Right ventricle myocardium superior (tissue), 1 donor: ENCODE results near the gene ADCK2. TPM values are rescaled to one million over a fixed set of nuclear protein-coding genes. Genes with fewer than 3 reads are reported as not detected.
"Not testable (repeated sequence)": the region's sequence is repeated elsewhere in the genome, so short reads cannot be mapped to it uniquely, and the experiment has no call there.

Experiments used
- ATAC-seq: fragments of 200-7000 bp; cut with Tn5 transposase; one replicate; pipeline ENCODE4 v1.9.1; 2020; ENCODE audit warnings: mild to moderate bottlenecking; ENCODE audit not compliant: poor library complexity
- DNase-seq: peaks from one replicate; pipeline ENCODE4 v3.0.0-alpha.2; 2020
- intact Hi-C: fragments of 100-400 bp; cut with DNase I; formaldehyde crosslinking; loops from one replicate; pipeline ENCODE4 v1.11.2; 2022
- long read RNA-seq: library from polyadenylated mRNA; unstranded; transcript quantifications from one replicate; pipeline ENCODE4 v2.0.0, GENCODE V29; 2021
- total RNA-seq: library from RNA; stranded (reverse); fragmentation: NEBNext Ultra II Directional; extraction: Animal tissue kit (Norgen Biotek cat#: 25700); gene quantifications from one replicate; pipeline ENCODE4 v1.2.1, GENCODE V29; 2021
- donor health status: DM: no; HTN: yes; CAD: no; lungs with severe emphysema.

ADCK2 gene, protein sequence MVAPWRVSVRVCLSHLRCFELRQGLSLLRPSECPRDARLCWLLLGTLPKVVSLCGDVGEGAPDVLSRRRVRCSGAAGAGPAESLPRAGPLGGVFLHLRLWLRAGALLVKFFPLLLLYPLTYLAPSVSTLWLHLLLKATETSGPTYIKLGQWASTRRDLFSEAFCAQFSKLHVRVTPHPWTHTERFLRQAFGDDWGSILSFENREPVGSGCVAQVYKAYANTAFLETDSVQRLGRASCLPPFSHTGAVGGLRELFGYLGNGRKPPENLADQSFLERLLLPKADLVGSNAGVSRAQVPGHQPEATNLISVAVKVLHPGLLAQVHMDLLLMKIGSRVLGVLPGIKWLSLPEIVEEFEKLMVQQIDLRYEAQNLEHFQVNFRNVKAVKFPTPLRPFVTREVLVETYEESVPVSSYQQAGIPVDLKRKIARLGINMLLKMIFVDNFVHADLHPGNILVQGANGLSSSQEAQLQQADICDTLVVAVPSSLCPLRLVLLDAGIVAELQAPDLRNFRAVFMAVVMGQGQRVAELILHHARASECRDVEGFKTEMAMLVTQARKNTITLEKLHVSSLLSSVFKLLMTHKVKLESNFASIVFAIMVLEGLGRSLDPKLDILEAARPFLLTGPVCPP
- total RNA-seq = 9.2 TPM
- long read RNA-seq, transcript ADCK2-201 (8 exons, 2,377 nt) = major isoform, 52 of 58 reads
- long read RNA-seq, partial matches to known transcripts = 1 of 58 reads
- long read RNA-seq, other reads (novel, unspliced or antisense) = 5 of 58 reads

DNA sequence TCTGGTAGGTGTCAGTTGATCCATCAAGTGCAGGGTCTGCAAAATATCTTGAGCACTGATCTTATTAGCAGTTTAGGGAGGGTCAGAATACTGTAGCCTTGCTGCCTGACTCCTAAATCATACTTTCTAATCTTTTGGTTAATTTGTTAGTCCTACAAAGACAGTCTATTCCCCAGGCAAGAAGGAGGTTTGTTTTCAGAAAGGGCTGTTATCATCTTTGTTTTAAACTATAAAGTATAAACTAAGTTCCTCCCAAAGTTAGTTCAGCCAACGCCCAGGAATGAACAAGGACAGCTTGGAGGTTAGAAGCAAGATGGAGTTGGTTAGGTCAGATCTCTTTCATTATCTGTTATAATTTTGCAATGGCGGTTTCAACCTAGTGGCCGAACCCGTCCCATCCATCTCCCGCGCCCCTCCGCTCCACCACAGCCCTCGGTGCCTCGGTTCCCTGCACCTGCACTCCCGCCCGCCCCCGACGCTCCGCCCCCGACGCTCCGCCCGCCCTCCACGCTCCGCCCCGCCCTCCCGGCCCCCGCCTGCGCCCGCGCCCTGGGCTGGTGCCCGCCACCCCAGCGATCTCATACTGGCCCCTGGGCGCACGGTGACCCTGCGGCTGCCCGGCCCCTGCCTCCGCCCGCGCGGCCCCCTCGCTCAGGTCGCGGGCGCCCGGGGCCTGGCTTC lies at the start of gene ADCK2:
TSS of gene ADCK2 (plus strand) at position 564 of the 681 bp plus-strand sequence. CDS start 386 bp downstream, outside the sequence.
- ATAC-seq = peak; percentile 80
- DNase-seq = peak; percentile 75
- intact Hi-C loops = loop anchor here (10.0 kb wide), 1 partner anchor 342 kb away; the partner anchor contains the start of gene MRPS33

DNA sequence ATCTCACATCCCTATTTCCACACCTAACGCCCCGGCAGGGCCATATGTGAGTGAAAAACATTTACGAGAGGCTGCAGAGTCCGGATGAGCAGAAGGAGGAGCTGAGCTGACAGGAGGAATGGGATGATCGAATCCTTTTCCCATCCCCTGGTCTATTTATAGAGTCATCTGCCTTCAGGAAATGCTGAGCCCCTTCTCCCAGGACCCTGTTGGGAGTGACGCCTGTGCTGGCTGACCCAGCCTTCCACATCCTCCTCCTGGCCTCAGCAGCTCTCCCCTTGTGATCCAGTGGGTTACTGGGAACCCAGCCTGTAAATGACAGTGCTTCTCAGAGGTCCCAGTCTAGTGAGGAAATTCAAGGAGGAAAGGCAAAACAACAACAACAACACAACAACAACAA lies 48.8 kb upstream of the ADCK2 start:
- intact Hi-C loops = no loop called here
- ATAC-seq = peak; percentile 26
- DNase-seq = no peak

GRCh38 chr7:140624392-140625191 lies 48.2 kb upstream of the ADCK2 start:
- DNase-seq (no peak), ATAC-seq (no peak)
- intact Hi-C loops = no loop called here

- DNase-seq, ATAC-seq, intact Hi-C loops: not testable (repeated sequence)
These were observed 47.6 kb upstream of the ADCK2 start for GRCh38 chr7:140625192-140625558.

DNA sequence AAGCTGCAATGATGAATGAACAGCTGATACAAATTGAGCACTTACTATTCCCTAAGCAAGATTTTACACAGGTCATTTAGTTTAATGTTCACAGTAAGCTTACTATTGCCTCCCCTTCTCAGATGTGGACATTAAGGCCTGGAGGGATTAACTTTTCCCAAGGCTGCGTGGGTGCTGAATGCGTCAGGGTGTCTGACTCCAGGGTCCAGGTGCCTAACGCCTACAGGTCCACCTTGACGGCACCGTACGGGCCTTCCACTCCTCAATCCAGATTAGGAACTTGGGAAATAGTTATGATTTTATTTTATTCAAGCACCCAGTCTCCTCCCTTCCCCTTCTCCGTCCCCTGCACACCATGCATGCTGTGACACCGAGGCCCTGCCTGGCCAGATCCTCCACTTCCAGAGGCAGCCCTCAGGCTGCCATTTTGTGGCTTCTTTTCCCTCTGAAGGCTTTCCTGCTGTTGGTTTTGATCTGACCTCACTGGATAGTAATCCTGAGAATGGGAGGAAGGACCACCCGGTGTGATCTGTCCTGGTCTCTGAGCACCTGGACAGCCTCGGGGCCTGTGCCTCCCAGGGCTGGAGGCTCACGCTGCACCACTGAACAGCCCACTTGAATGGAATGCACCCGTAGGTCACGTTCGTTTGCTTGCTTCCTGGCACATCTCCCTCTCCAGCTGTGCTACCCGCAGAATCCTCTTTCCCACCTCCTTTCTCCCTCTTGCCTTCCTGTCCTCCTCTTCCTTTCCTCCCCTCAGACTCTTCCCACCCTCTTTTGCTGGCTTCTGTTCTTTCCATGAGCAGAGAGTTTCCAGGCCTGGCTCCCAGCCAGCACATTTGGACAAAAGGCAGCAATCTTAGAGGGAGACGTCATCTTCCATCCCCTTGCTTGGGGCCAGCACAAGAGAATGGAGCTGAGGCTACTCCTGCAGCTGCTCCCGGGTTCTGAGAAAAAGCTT lies 46.6 kb upstream of the ADCK2 start:
- DNase-seq (peak; percentile 94), ATAC-seq (peak; percentile 83)

DNA sequence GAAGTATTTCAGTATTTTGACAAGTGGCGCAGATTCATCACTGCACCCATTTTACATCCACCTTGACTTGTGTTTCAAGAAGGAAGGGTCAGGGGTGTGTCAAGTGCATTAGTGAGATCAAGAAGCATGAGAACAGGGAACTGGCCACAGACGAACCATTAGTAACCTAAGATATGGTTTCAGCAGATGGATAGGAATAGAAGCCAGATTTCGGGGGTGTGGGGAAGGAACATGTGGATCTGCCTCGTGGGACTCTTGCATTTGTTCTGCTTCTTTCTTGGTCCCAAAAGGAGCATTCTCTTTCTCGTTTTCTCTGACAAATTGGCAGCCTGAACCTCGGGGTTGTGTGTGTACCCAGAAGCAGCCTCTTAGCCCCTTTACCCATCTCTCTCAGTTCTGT lies 41.7 kb upstream of the ADCK2 start:
- no peak for DNase-seq
- intact Hi-C loops = no loop called here

More for the DNA sequence above, 46.6 kb upstream of the ADCK2 start:
- intact Hi-C loops = no loop called here

GRCh38 chr7:140631602-140632001 lies 41.1 kb upstream of the ADCK2 start:
- intact Hi-C loops = no loop called here
- peak; percentile 30 for ATAC-seq
- no peak for DNase-seq

More for the DNA sequence above, 41.7 kb upstream of the ADCK2 start:
- peak; percentile 48 for ATAC-seq

- no peak for DNase-seq
- intact Hi-C loops = no loop called here
- ATAC-seq = no peak
These were observed 37.4 kb upstream of the ADCK2 start for GRCh38 chr7:140635345-140635744.

- intact Hi-C loops = no loop called here
- DNase-seq = no peak
- ATAC-seq = no peak
These were observed 36.9 kb upstream of the ADCK2 start for GRCh38 chr7:140635816-140636215.

- ATAC-seq (no peak), DNase-seq (no peak)
- intact Hi-C loops = no loop called here
These were observed 35.3 kb upstream of the ADCK2 start for GRCh38 chr7:140637400-140637799.

DNA sequence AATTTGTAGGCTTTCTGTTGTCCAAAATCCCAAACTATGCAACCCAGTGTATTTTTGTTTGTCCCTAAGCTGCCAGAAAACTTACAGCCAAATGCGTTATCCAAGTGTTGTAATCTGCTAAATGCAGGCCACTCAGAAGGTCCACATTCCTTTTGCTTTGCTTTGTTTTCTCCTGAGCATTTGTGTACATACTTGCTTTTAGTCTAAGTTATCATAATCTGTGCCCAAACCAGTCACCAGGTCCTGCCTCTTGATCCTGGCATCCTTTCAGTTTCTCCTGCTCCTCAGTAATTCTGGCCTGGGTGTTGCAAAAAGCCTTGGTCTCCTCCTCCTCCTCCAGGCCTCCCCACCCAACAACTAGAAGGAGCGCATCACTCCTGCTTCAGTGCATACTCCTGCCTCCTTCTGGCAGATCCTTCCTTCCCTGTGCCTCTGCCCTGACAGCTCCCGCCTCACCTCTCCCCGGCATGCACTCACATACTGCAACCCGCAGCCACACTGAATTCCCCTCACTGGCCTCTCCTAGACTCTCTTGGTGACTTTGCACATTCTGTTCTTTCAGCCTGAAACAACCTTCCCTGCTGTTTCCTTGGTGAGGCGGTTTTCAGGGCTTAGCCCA lies 34.5 kb upstream of the ADCK2 start:
- ATAC-seq = peak; percentile 32
- intact Hi-C loops = no loop called here
- no peak for DNase-seq

GRCh38 chr7:140639366-140640053 lies 33.2 kb upstream of the ADCK2 start:
- ATAC-seq (peak; percentile 28), DNase-seq (peak; percentile 58)
- intact Hi-C loops = loop anchor here (10.0 kb wide), 1 partner anchor 45 kb away; no protein-coding TSS in a partner anchor

DNA sequence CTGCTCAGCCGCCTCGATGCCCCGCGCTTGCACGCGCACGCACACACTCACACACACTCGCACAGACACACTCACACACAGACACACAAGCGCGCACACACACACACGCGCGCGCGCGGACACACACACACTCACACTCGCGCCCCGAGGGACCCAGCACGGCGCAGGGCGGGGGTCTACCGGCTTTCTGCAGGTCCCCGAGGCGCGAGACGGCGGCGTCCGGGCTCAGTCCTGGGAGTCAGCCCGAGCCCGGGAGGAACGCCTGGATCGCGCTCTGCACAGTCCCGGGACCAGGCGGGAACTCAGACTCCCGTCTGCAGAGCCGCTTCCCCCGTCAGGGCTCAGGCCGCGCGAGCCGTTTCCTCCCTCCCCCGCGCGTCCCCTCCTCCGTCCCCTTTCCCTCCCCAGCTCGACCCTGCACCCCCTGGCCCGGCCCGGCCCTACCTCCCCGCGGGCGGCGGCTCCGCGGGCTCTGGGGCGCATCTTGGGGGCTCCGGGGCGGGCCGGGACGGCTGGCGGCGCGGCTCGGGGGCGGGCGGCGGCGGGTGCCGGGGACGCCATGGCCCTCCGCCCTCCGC lies 32.6 kb upstream of the ADCK2 start:
- ATAC-seq (peak; percentile 40), DNase-seq (peak; percentile 68)
- intact Hi-C loops = loop anchor here (10.0 kb wide), 1 partner anchor 45 kb away; no protein-coding TSS in a partner anchor

DNA sequence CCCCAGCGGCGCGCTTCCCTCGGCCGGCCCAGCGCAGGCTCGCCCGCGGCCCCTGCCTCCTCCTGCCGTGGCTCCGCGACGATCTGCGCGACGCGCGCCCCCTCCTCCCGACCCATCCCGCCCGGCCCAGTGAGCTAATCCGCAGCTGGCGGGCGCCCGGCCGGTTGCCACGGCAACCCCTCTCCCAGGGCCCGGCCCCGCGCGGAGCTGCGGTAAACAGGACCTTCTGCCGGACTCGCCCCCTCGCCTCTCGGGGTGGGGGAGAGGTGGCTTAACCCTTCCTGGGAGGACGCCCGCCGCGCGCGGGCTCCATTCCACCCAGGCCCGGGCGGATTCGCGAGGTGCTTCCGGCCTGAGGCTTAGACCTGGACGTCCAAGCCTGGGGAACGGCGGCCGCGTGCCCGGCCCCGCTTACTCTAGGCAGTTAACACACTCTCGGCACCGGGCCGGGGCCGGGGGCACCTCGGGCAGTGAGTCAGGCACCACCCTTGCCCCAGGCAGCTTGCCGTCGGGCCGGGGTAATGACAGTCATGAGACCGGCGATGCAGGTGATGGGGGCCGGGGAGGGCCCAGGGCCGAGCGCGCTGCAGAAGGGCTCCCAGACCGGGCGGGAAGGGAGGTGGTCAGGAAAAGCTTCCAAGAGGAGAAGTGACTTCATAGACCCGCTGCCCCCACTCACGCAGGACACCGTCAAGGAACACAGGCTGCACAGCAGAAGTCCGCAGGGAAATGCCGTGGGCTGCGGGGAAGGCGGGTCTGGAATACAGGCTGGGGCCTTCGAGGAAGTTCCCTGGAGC lies 31.8 kb upstream of the ADCK2 start, which contains the start of gene DENND2A:
TSS of gene DENND2A (minus strand) at position 87 of the 797 bp plus-strand sequence. CDS start 38,416 bp downstream, outside the sequence.
- intact Hi-C loops = loop anchor here (10.0 kb wide), 1 partner anchor 46 kb away; no protein-coding TSS in a partner anchor
- DNase-seq (peak; percentile 87), ATAC-seq (peak; percentile 60)
